GM21737 (cell line): ENCODE data around the gene JAM2.
"Not testable (repeated sequence)": the region's sequence is repeated elsewhere in the genome, so short reads cannot be mapped to it uniquely, and the experiment has no call there.

ENCODE experiments used
- ATAC-seq: cut with Tn5 transposase; IDR thresholded peaks from one replicate; pipeline ENCODE4 v1.9.1; 2021; ENCODE audit warnings: mild to moderate bottlenecking, moderate library complexity; ENCODE audit not compliant: unreplicated experiment

The JAM2 gene

DNA sequence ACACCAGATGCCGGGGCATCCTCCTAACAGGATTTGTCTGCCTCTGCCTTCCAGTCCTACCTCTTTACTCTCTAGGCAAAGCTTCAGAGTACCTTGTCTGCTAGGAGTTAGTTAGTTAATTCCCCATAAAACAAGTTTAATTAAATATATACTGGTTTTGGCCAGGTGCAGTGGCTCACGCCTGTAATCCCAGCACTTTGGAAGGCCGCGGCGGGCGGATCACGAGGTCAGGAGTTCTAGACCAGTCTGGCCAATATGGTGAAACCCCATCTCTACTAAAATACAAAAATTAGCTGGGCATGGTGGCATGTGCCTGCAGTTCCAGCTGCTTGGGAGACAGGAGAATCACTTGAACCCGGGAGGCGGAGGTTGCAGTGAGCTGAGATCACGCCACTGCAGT lies 75.0 kb downstream of the JAM2 start:
- ATAC-seq: not testable (repeated sequence)

DNA sequence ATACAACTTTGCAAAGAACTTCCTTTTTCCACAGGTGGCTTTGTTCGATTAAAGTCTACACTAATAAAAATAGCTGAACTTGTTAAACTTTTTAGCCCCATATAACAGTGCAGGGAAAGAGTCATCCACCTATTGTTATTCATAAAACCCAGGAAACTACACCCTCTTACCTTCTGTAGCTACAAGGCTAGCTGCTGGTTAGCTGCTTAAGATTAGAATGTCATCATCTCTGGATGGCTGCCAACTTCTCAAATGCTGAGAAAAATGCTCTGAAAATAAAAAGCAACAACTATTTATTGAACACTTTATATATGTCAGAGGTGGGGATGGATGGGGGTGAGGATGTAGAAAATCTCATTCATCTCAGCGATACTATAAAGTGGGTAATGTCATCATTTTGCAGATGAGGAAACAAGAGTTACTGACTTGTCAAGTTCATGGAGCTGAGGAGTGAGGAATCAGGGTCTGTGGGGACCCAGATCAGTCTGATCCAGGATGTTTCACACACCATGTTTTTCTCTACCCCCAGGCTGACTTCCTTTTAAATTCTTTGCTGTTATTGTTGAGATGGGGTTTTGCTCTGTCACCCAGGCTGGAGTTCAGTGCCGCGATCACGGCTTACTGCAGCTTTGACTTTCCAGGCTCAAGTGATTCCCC lies 78.6 kb downstream of the JAM2 start:
- no peak for ATAC-seq

DNA sequence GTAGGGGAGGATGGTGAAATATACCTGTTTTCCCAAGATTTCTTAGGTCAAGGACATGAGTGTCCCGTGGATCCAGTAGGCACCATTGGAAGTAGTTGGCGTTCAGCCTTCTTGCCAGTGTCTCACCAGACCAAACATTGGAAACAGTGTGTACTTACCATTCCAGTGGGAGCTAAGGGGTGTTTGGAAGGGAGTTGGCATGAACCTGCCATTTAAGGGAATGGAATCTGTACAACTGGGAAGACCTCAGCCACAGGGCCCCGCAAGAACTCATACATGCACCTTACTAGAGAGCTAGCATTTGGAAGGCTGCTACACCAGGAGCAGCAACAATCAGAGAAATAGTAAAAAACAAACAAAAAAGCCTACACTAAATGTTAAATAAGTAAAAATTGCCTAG lies 82.9 kb downstream of the JAM2 start:
- no peak for ATAC-seq

DNA sequence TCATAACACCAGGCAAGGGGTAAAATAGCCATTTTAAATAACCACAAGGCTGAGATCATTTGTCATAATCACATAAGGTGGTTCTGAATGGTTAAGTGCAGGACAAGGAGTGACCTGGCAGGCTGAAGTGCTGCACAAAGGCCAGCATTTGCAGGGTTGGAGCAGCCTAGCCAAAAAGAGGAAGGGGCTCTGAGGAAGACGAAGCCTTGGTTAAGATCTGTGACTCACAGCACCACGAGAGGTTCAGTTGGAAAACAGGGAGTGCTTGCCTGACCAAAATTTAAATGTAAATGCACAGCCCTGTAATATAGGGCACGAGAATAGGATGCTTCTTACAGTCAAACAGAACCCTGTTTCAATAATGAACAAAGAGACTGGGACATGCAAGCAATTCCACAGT lies 83.6 kb downstream of the JAM2 start:
- no peak for ATAC-seq

DNA sequence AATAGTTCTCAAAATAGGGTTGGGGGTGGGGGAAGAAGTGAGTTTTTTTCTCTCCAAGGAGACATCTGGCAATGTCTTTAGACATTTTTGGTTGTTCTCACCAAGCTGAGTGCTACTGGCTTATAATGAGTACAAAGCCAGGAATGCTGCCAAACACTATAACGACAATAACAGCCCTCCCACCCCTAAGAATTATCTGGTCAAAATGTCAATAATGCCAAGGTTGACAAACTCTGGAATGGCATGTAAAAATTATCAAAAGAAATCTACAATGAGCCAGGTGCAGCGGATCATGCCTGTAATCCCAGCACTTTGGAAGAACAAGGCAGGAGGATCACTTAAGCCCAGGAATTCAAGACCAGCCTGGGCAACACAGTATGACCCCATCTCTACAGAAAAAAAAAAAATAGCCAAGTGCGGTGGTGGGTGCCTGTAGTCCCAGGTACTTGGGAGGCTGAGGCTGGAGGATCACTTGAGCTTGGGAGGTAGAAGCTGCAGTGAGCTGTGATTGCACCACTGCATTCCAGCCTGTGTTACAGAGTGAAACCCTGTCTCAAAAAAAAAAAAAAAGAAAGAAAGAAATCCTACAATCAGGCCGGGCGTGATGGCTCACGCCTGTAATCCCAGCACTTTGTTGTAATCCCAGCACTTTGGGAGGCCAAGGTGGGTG lies 93.2 kb downstream of the JAM2 start:
- no peak for ATAC-seq

DNA sequence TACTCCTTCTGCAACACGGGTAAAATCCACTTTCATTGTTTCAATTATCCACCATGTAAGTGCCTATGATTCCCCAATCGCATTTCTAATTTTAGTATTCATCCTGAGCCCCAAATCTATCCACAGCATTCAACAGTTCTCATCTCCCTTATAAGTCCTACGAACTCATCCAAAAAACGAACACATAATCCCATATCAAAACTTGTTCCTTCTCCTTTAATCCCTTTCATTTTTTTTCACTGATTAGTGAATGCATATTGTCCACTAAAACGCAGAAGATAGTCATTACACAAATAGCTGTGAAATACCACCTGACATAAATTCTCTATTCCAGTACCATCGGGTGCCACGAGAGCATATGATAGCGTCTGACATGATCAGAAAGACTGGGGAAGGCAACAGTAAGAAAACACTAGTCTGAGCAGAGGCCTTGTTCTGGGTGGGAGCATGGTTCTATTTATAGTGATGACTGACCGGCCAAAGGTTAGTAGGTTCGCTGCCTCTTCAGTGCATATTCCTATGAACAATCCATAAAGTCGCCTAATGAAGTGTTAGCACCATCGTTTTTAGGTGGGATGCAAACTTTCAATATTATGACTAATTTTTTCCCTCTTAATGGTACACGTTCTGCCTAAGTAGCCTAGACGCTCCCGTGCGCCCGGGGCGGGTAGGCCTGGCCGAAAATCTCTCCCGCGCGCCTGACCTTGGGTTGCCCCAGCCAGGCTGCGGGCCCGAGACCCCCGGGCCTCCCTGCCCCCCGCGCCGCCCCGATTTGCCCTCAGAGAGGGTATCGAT lies 95.0 kb downstream of the JAM2 start:
- ATAC-seq: peak; percentile 13

DNA sequence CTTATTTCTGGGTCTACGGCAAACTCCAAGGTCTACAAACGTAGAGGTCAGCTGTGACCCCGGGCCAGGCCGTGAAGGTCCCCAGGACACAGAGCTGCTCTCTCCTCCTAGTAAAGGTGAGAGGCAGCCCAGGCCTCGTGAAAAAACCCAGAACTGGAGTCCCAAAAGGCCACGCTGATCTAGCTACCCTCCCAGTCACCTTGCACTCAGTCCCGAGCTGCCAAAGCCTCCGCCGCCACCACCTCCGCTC lies 95.5 kb downstream of the JAM2 start:
- no peak for ATAC-seq

DNA sequence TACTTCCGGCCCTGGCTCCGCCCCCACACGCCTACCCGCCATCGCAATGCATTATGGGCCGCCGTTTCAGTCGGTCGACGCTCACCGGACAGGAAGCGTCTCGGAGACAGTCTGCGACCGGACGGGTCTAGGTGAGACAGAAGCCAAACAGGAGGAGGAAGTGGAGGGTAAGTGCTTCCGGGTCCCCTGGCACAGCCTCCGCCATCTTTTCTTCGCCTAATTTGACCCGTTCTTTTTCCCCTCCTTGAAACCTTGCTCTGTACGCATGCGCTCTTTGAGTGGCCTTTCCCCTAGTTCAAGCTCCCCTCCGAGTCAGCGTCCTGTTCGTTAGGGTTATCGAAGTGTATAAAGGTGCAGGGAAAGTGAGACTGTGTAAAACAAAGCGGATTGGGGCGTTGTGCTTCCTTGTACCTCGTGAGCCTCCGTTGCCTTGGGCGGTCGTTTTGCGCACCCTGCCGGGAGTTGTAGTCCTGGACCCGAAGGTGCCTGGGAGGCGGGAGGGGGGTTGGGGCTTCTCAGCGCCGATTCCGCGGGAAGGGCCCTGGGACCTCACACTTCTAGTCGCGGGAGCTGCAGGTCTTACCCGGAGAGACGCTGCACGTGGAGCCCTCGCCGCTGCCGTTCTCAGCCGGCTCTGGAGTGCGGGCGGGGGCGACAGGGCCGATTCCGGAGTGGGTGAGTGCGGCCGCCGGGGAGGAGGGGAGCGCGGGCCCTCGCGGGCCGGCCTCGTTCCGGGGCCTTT lies 96.0 kb downstream of the JAM2 start, which contains the start of the genes ATP5PF and GABPA:
TSS of gene ATP5PF (minus strand) at position 1 of the 742 bp plus-strand sequence. CDS start 5,110 bp downstream, outside the sequence.
TSS of gene GABPA (plus strand) at position 69 of the 742 bp plus-strand sequence. CDS start 6,627 bp downstream, outside the sequence.
- peak; percentile 85 for ATAC-seq

DNA sequence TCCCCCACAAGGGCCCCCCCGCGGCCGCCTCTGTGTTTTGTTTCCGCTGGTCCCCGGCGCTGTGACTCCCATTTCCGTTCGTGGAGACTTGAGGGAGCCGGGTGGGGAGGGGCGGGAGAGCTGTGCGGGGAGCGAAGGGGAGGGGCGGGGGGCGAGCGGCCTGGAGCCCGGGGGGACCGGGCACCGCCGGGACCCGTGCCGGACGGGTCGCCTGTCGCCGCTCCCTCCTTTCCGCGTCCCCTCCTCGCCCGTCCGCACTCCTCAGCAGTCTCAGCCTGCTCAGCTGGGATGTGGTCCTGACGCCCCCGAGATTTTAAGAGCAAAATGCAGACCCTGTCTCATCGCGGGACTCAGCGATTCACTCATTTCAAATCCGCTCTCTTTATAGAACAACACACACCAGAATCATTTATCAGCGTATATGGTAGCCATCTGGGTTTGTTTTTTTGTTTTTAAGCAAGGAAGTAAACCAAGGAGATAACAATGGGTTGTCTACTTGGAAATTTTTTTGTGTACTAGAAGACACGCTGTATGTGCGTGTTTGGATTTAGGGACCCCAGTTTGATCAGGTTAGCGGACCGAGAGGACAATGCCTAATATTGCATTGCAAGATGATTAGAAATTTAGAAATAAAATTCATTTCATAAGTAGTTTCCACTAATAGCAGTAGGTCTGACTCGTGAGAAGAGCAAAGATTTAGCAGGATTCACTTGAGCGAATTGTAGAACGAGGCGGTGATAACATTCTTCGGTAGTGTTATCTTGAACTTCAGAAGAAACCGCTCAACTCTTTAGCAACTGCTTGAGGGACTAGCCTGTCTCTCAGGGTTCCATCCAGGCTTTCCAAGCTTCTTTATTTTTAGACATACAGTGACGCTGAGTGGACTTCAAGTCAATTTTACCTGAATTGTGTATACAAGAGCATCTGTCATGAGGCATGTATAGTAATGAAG lies 96.9 kb downstream of the JAM2 start:
- peak; percentile 12 for ATAC-seq

DNA sequence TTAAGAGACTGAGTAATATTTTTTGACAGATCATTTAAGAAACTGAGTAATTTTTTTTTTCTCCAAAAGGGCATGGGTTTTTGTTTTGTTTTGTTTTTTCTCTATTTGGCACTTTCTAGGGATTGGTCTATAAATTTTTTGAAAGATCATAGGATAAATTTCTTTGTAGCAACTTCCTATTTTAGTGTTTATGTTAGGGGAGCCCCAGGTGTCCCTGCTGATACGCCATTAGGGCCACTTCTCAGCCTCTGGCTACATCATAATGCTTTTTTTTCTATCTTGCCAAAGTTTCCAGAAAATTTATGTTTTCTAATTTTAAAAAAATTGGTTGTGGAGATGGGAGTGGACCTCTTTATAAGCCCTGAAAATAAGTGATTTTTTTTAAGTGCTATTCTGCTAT lies 98.4 kb downstream of the JAM2 start:
- no peak for ATAC-seq

DNA sequence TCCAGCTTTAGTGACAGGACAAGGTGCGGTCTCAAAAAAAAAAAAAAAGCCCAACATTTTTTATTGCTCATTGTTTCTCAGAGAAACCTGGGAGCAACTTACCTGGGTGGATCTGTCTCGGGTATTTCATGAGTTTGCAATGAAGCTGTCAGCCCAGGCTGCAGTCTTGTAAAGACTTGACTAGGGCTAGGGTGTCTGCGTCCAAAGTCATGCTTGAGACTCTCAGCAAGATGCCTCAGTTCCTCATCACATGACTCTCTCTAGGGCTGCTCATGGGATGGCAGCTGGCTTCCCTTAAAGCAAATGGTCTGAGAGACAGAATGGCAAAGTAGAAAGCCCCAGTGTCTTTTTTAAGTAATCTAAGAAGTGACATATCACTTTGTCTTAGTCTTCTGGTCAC lies 103.8 kb downstream of the JAM2 start:
- ATAC-seq: no peak

DNA sequence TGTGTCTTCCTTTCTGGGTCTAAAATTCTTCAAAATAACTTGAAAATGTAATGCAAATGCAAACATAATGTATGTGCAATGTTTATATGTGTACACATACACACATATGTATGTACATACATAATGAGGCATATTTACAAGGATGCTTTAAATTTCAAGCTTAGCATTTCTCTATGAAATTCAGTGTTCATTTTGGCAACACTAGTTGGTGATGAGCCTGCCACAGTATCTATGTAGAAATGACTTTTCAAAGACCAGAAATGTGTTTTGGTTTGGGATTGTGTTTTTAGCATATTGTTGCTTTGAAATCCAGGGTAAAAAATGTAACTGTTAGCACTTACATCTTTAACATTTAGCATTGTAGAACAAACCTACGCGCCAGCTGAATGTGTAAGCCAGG lies 105.8 kb downstream of the JAM2 start:
- ATAC-seq: no peak

DNA sequence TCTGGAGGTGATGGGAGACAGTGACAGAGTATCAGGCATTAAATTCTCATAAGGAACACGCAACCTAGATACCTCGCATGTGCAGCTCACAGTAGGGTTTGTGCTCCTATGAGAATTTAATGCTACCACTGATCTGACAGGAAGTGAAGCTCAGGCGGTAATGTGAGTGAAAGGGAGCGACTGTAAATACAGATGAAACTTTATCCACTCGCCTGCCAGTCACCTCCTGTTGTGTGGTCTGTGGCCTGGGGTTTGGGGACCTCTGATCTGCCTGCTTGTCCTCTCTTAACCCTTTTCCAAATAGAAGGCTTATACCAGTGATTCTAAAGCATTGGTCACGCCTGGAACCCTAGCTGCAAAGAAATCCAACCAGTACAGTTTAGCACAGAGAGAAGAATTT lies 111.0 kb downstream of the JAM2 start:
- ATAC-seq: no peak

DNA sequence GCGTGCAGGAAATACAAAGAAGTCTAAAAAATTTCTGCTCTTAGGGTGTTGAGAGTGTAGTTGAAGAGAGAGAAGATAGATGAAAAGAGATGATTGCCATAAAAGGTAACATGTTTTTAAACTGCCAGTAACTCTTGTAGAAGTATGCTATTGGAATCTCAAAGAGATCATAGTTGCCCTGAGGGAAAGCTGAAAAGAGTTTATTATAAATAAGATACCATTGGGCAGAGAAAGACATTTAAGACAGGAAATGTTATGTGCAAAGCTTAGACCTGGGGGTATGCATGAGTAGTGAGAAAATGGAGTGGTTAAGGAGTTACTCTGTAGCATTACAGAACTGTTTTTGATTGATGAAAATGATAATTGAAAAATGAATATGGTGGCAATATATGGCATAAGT lies 113.4 kb downstream of the JAM2 start:
- no peak for ATAC-seq

DNA sequence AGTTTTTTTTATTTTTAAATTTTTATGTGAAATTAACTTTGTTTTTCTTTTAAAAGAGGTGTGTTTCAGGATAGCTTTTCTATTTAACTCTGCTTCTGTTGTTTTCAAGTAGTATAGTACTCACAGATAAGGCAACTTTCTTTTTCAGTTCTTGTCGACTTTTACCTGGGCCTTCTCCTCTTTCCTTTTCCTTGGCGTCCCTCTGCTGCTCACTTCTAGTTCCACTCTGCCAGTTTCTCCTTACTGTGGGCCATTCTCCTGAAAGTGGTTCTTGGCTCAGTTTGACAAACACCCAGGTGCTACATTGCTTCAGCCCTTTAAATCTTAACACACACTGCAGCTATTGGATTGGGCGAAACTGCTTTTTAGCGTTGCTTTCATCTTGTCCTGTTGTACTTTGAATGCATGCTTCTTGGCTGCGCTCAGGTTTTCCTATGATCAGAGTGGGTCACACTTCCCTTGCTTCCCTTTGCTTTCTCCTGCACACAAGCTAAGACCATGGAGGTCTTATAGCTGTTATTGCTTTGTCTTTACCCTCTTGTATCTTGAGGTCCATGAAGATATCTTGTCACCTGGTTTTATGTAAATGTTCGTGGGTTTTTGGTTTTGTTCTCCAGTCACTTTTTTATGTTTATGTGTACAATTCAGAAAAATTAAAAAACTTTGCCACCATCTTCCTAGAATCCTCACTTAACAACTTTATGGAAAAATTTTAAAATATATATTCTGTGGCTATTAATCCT lies 117.3 kb downstream of the JAM2 start:
- no peak for ATAC-seq

DNA sequence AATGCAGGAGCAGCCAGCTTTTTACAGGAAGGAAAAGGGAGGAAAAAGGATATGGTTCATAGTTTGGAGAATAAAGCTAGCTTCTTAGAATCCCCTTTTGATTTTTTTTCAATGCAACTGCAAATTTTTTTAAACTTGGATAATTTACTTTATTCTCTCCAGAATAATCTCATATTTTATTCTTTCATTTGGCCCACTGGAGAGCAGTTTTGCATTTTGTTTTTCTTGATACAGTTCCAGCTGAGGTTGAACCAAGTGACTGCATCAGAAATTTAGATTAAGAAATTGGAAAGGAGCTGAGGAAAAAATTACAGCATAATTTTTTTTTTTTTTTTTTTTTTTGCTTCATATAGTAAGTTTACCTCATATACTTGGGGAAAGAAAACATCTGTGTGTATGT lies 118.5 kb downstream of the JAM2 start:
- ATAC-seq: no peak

DNA sequence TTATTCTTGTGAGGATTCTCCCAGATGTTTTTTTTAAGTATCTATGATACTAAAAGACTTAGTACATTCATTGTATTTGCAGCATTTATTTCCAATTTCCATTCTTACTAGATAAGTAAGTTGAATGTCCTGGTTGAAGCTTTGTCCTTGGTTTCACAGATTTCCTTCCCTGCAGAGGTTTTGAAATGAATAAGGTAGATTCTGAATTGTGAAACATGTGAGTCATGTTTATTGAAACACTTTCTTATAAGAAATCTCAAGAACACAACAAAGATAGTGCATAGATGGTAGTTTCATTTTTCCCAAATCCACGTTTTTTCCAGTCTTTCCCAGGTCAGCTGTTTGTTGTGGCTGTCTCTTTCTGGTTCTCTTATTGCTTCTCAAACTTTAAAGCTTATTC lies 120.5 kb downstream of the JAM2 start:
- no peak for ATAC-seq

DNA sequence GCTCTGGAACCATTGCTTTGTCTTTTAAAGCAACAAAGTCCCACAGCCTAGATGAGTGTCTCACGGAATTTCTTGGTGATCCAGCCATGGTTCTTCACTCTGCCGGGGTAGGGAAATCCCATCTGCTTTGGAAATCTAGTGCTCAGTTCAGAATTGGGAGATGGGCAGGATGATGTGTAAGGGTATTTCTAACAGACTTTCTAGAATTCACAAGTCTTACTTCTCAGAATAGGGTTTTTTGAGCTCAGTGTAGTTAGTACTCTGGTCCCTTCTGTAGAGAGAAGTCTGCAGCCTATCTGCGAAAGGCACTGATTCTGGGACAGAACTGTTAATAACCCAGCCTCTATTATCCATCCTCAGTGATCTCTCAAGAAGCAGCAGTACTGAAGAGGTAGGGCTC lies 121.0 kb downstream of the JAM2 start:
- ATAC-seq: no peak

DNA sequence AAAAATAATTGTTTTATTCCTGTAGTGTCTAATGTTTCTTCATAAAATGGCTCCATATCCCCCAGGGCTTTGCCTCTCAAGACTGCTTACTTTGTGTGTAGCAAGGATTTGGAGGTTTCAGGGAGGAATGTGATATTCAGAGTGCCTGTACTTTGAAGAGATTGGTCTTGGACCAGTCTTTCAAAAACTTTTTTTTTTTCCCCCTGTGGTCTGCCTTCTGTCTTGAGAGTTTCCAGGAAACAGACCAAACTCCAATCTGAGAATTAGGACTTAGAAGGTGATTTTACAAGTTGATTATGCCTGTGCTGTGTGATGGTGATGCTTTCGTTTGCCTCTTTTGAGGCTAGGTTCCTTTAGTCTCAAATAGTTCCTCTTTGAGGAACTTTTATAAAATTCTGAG lies 121.6 kb downstream of the JAM2 start:
- no peak for ATAC-seq

DNA sequence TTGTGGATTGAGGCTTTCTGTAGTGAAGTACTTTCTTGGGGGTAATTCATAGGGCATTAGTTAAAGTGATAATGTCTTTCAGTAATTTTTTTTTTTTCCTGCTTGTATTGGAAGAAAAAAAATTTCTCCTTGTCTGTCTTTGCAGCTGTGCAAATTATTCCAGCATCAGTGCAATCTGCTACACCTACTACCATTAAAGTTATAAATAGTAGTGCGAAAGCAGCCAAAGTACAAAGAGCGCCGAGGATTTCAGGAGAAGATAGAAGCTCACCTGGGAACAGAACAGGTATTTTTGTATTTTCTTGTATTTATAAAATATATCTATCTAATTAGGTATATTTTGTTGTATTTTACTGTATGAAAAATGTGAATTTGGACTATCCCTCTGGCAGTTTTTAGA lies 125.0 kb downstream of the JAM2 start:
- ATAC-seq: no peak
